Airway epithelial cell (primary cell): Measurements from ENCODE around the gene FAM3C. TPM values are rescaled to one million over a fixed set of nuclear protein-coding genes. Genes with fewer than 3 reads are reported as not detected.

Experiments
- total RNA-seq: library from RNA; depleted of rRNA; stranded (reverse); fragments of >200 nt; gene quantifications from 2 replicates; pipeline ENCODE4 v1.2.3, GENCODE V29; 2015

Gene FAM3C
- 55.0 and 61.4 TPM in 2 replicates for total RNA-seq

GRCh38 chr7:121395961-121396757 is at the start of gene FAM3C:
Gene FAM3C (minus strand): TSS chr7:121396308. CDS start chr7:121382969, 13,339 bp downstream.

GRCh38 chr7:121328508-121329190 is 67.5 kb downstream of the FAM3C start, which contains the start of gene WNT16:
Gene WNT16 (plus strand): TSS chr7:121329000. CDS start chr7:121329293, 293 bp downstream.

Other genes with a start within 250 kb of the FAM3C start
- not detected in 2 replicates for gene WNT16, start 67.3 kb downstream of the FAM3C start, total RNA-seq